Measurements from ENCODE around the gene MFAP2.

GRCh38 chr1:17009706-17010105 lies 29.3 kb upstream of the MFAP2 start:
- TF ChIP-seq CTCF (IDR thresholded peaks at IDR 0.05) (no peak), POLR2A (IDR thresholded peaks at IDR 0.05) (no peak)
